Natural killer cell (primary cell): ENCODE data around the gene CCDC187. TPM values are rescaled to one million over a fixed set of nuclear protein-coding genes. Genes with fewer than 3 reads are reported as not detected.

ENCODE experiments used
- ATAC-seq, 3 donors: fragments of 150-1000 bp in 2 of 3; fragments of 200-7000 bp in 1 of 3; cut with Tn5 transposase; 1 replicate in 1 of 3; 2 replicates in 2 of 3; pipeline ENCODE4 v1.10.0; 2021; ENCODE audit warnings: mild to moderate bottlenecking in 2 of 3, moderate library complexity in 2 of 3
- DNase-seq, 2 donors: peaks; one replicate each; pipeline versions ENCODE4 v3.0.0 to v3.0.0-alpha.2; 2013 to 2021; ENCODE audit warnings: mixed read lengths in 1 of 2
- H3K27ac ChIP-seq: one replicate; pipeline ENCODE4 v1.5.1; 2013; ENCODE audit warnings: mild to moderate bottlenecking, low read length
- H3K27me3 ChIP-seq: one replicate; pipeline ENCODE4 v1.6.1; 2013; ENCODE audit warnings: low read length; ENCODE audit not compliant: control insufficient read depth, insufficient read depth
- H3K36me3 ChIP-seq: one replicate; pipeline ENCODE4 v1.6.1; 2013; ENCODE audit warnings: low read length; ENCODE audit not compliant: control insufficient read depth, insufficient read depth
- H3K4me1 ChIP-seq: one replicate; pipeline ENCODE4 v1.6.1; 2013; ENCODE audit warnings: low read length; ENCODE audit not compliant: control insufficient read depth, insufficient read depth
- H3K4me3 ChIP-seq: one replicate; pipeline ENCODE4 v1.5.1; 2013; ENCODE audit warnings: low read length
- H3K9me3 ChIP-seq: one replicate; pipeline ENCODE4 v1.6.1; 2013; ENCODE audit warnings: low read length; ENCODE audit not compliant: control insufficient read depth, insufficient read depth
- H3K27ac Mint-ChIP-seq, 2 donors: one replicate each; pipeline ENCODE4 v1.8.0; 2022; ENCODE audit warnings: mild to moderate bottlenecking in 2 of 2, mixed read lengths in 2 of 2, moderate library complexity in 1 of 2
- H3K27me3 Mint-ChIP-seq, 2 donors: one replicate each; pipeline ENCODE4 v1.8.0; 2022; ENCODE audit warnings: low read depth in 2 of 2, mixed read lengths in 2 of 2
- H3K36me3 Mint-ChIP-seq: one replicate; pipeline ENCODE4 v1.8.0; 2022; ENCODE audit warnings: mixed read lengths
- H3K4me1 Mint-ChIP-seq, 2 donors: one replicate each; pipeline ENCODE4 v1.8.0; 2022; ENCODE audit warnings: mixed read lengths in 2 of 2
- H3K4me3 Mint-ChIP-seq: one replicate; pipeline ENCODE4 v1.8.0; 2022; ENCODE audit warnings: mild to moderate bottlenecking, moderate library complexity, mixed read lengths
- H3K9me3 Mint-ChIP-seq, 2 donors: one replicate each; pipeline ENCODE4 v1.8.0; 2022; ENCODE audit warnings: mixed read lengths in 2 of 2
- CTCF ChIP-seq: fragments of 200-600 bp; IDR thresholded peaks from one replicate; pipeline ENCODE4 v1.8.0; 2022; ENCODE audit warnings: antibody characterized with exemption
- WGBS: methylation state at CpG from one replicate; pipeline ENCODE4 v1.1.7; 2013; ENCODE audit warnings: missing lambda C conversion rate; ENCODE audit not compliant: insufficient coverage; 5-methylcytosine and 5-hydroxymethylcytosine counted together
- intact Hi-C: fragments of 100-400 bp; cut with micrococcal nuclease; formaldehyde crosslinking; loops from one replicate; pipeline ENCODE4 v1.14.2; 2022
- total RNA-seq, 4 donors: library from RNA; stranded (reverse); fragments of 120-200 nt in 1 of 4; gene quantifications; one replicate each; pipeline versions ENCODE4 v1.2.3 to v1.2.4, GENCODE V29; 2013 to 2022

Gene CCDC187
- total RNA-seq, 3 donors from 2014 or later (not counting 1 experiment from before 2014, with no cell fraction given): 0.18 TPM; not detected in 2

GRCh38 chr9:136259836-136260235 lies 44.1 kb downstream of the CCDC187 start:
- no peak overlapping the region for H3K4me3 ChIP-seq
- Mint-ChIP-seq H3K4me1 (no peaks in the 10 kb centered on the region), H3K9me3 (no peaks in the 10 kb centered on the region), H3K4me3 (no peak overlapping the region), H3K27me3 (no peaks in the 10 kb centered on the region), H3K27ac (no peak overlapping the region), H3K36me3 (no peaks in the 10 kb centered on the region)
- H3K4me1 ChIP-seq: no peaks in the 10 kb centered on the region
- H3K27ac ChIP-seq: no peak overlapping the region
- H3K9me3 ChIP-seq: no peaks in the 10 kb centered on the region
- WGBS: 93% methylated on average over 17 of the region's 17 CpGs
- H3K36me3 ChIP-seq: no peaks in the 10 kb centered on the region
- TF ChIP-seq CTCF: no peak
- no peaks in the 10 kb centered on the region for H3K27me3 ChIP-seq
- no peak for DNase-seq
- intact Hi-C loops: no loop called here
- peak in 1 of 3 donors; percentile 15 for ATAC-seq

DNA sequence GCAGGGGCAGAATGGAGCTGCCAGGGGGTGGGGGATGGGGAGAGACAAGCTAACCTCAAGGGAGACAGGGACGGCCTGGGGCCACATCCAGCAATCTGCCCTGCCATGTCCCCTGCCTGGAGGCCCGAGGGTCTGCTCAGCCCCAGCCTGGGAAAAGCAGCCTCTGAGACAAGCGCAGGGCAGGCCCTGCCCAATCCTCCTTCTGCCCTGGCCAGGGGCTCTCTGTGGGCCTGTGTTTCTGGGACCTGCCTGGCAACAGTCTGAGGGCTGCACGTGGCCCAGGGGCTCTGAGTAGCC lies 44.4 kb downstream of the CCDC187 start:
- H3K9me3 ChIP-seq: no peaks in the 10 kb centered on the region
- H3K27me3 Mint-ChIP-seq: no peaks in the 10 kb centered on the region
- no peak overlapping the region for H3K4me3 Mint-ChIP-seq
- no peaks in the 10 kb centered on the region for H3K4me1 ChIP-seq
- H3K36me3 Mint-ChIP-seq: no peaks in the 10 kb centered on the region
- H3K4me3 ChIP-seq: no peak overlapping the region
- H3K27ac ChIP-seq: no peak overlapping the region
- 60% methylated on average over 4 of the region's 4 CpGs for WGBS
- H3K27me3 ChIP-seq: no peaks in the 10 kb centered on the region
- no peaks in the 10 kb centered on the region for H3K4me1 Mint-ChIP-seq
- intact Hi-C loops: no loop called here
- no peak for TF ChIP-seq CTCF
- no peak for ATAC-seq
- H3K9me3 Mint-ChIP-seq: no peaks in the 10 kb centered on the region
- H3K27ac Mint-ChIP-seq: no peak overlapping the region
- no peaks in the 10 kb centered on the region for H3K36me3 ChIP-seq
- DNase-seq: no peak

DNA sequence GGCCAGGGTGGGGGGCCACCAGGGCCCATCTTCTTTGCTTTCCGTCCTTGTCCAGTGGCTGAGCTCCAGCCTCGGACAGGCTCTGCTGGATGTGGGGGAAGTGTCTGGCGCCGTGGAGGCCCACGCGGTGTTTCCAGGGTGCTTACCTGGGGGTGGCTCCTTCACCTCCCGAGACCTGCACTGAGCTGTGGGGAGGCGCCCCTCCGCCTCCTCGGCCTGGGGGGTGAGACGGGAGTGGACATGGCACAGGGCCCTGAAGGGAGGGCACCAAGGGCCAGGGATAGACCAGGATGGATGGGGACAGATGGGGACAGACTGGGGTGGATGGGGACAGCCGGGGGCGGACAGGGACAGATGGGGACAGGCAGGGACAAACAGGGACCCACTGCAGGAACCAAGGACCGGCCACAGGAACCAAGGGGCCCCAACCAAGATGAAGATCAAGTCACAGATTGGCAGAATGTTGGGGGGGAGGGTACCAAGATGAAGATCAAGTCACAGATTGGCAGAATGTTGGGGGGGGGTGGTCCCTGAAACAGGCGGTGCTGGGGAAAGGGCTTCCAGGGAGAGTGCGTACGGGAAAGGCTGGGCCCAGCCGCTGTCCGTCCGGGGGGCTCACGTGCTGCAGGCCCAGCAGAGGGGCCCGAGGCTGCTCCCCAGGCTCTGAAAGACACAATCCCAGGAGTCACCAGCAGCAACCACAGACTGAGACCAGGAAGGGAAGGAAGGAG lies 44.9 kb downstream of the CCDC187 start:
- TF ChIP-seq CTCF: no peak
- H3K4me1 ChIP-seq: no peaks in the 10 kb centered on the region
- H3K27me3 ChIP-seq: no peaks in the 10 kb centered on the region
- H3K9me3 ChIP-seq: no peaks in the 10 kb centered on the region
- intact Hi-C loops: no loop called here
- H3K4me1 Mint-ChIP-seq: no peaks in the 10 kb centered on the region
- no peak overlapping the region for H3K27ac ChIP-seq
- no peak overlapping the region for H3K4me3 ChIP-seq
- no peak overlapping the region for H3K4me3 Mint-ChIP-seq
- ATAC-seq (no peak), DNase-seq (no peak)
- no peaks in the 10 kb centered on the region for H3K27me3 Mint-ChIP-seq
- no peak overlapping the region for H3K27ac Mint-ChIP-seq
- no peaks in the 10 kb centered on the region for H3K9me3 Mint-ChIP-seq
- H3K36me3 Mint-ChIP-seq: no peaks in the 10 kb centered on the region
- WGBS: 84% methylated on average over 22 of the region's 22 CpGs
- no peaks in the 10 kb centered on the region for H3K36me3 ChIP-seq

GRCh38 chr9:136258299-136258625 lies 45.6 kb downstream of the CCDC187 start:
- H3K9me3 Mint-ChIP-seq: no peaks in the 10 kb centered on the region
- ATAC-seq: no peak

More at GRCh38 chr9:136258299-136258625, 45.6 kb downstream of the CCDC187 start:
- no peak overlapping the region for H3K27ac ChIP-seq
- no peaks in the 10 kb centered on the region for H3K9me3 ChIP-seq
- no peaks in the 10 kb centered on the region for H3K36me3 ChIP-seq
- TF ChIP-seq CTCF: no peak
- no peaks in the 10 kb centered on the region for H3K4me1 ChIP-seq
- Mint-ChIP-seq H3K4me3 (no peak overlapping the region), H3K27ac (no peak overlapping the region), H3K4me1 (no peaks in the 10 kb centered on the region), H3K27me3 (no peaks in the 10 kb centered on the region), H3K36me3 (no peaks in the 10 kb centered on the region)
- no peak for DNase-seq
- intact Hi-C loops: no loop called here
- H3K4me3 ChIP-seq: no peak overlapping the region
- H3K27me3 ChIP-seq: no peaks in the 10 kb centered on the region
- 88% methylated on average over 13 of the region's 13 CpGs for WGBS
